Suppressor macrophage (primary cell): ENCODE results near the gene DDX51.
A peak's percentile ranks its signal among the peaks of the same experiment; 100 is the strongest.

Experiments
- DNase-seq, 4 experiments: peaks; one replicate each; pipeline ENCODE4 v3.0.0-alpha.2; 2020 to 2022
- total RNA-seq, 17 experiments: gene quantifications; one replicate each; lab custom pipeline; 2026; ENCODE audit warnings: mixed read lengths in 6 of 17, inconsistent platforms in 3 of 17; lab: John Stamatoyannopoulos, UW

The DDX51 gene, protein sequence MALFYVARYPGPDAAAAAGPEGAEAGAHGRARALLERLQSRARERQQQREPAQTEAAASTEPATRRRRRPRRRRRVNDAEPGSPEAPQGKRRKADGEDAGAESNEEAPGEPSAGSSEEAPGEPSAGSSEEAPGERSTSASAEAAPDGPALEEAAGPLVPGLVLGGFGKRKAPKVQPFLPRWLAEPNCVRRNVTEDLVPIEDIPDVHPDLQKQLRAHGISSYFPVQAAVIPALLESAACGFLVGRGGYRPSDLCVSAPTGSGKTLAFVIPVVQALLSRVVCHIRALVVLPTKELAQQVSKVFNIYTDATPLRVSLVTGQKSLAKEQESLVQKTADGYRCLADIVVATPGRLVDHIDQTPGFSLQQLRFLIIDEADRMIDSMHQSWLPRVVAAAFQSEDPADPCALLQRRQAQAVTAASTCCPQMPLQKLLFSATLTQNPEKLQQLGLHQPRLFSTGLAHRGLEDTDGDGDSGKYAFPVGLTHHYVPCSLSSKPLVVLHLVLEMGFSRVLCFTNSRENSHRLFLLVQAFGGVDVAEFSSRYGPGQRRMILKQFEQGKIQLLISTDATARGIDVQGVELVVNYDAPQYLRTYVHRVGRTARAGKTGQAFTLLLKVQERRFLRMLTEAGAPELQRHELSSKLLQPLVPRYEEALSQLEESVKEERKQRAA
- total RNA-seq = 3.4 to 26.8 (median 10.1) reads per million in 17 experiments

- peak; percentile 97 to 99 (median 98) for DNase-seq
Measured at GRCh38 chr12:132144115-132144809, at the start of gene DDX51, which contains the start of gene NOC4L. TSS of gene DDX51 (minus strand) at chr12:132144319. CDS start at chr12:132144296, 23 bp downstream. TSS of gene NOC4L (plus strand) at chr12:132144457. CDS start at chr12:132144489, 32 bp downstream.

- no peak for DNase-seq
Measured at GRCh38 chr12:132191715-132192553, 47.8 kb upstream of the DDX51 start.

GRCh38 chr12:132190834-132191500 is 46.8 kb upstream of the DDX51 start:
- DNase-seq = no peak

- DNase-seq = peak in 2 of 4 experiments; percentile 39 to 65
Measured at GRCh38 chr12:132190012-132190755, 46.1 kb upstream of the DDX51 start.

- peak; percentile 97 to 99 (median 98) for DNase-seq
Measured at GRCh38 chr12:132189378-132190011, 45.4 kb upstream of the DDX51 start.

DNA sequence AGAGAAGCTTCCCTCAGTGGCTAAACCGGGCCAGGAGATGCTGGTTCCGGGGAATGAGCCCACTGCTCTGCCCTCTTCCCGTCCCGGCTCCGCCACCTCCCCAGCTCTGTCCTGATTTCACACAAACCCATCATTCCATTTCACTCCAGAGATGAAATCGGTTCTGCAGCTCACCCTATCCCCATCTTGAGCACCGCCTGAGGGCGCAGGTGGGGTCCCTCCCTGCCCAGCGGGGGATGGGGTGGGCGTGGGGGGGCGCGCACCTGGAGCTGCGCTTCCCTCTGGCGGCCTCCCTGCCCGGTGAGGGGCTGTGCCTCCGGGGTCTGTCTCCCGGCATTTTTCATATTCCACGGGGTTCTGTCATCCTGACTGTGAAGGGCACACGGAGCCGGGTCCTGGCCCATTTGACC is 44.8 kb upstream of the DDX51 start:
- no peak for DNase-seq

- no peak for DNase-seq
Measured at GRCh38 chr12:132188451-132188901, 44.4 kb upstream of the DDX51 start.

GRCh38 chr12:132187646-132188450 is 43.7 kb upstream of the DDX51 start:
- no peak for DNase-seq

DNA sequence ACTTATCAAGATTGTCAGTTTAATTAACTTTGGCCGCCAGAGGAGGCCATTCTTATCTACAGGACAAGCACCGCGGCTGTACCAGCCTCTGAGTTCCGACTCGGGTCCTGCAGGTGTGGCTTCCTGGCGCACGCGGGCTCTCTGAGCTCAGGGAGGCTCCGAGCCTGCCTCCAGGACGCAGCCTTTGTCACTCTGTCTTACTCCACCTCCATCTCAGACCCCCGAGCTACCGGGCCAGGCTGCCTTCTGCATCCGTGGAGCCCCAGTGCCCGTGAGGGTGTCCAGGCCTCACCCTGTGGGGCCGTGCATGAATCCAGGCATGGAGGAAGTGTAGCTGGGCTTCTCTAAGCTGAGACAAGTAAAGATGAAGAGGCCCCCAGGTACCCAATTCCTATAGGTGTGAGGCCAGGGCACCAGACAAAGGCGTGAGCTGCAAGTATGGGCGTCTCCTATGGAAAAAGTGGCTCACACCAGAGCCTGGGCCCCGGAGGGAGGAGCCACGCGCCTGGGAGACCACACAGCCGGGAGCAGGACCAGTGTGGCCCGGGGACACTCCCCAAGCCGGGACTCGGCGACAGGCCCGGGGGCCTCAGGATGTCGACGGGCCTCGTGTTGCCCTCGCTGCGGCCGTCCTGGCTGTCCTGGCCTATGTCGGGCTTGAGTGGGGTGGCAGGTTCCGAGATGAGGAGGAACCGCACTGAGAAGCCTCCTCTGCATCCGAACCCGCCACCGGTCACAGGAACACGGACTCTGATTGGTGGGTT is 42.9 kb upstream of the DDX51 start:
- no peak for DNase-seq

DNA sequence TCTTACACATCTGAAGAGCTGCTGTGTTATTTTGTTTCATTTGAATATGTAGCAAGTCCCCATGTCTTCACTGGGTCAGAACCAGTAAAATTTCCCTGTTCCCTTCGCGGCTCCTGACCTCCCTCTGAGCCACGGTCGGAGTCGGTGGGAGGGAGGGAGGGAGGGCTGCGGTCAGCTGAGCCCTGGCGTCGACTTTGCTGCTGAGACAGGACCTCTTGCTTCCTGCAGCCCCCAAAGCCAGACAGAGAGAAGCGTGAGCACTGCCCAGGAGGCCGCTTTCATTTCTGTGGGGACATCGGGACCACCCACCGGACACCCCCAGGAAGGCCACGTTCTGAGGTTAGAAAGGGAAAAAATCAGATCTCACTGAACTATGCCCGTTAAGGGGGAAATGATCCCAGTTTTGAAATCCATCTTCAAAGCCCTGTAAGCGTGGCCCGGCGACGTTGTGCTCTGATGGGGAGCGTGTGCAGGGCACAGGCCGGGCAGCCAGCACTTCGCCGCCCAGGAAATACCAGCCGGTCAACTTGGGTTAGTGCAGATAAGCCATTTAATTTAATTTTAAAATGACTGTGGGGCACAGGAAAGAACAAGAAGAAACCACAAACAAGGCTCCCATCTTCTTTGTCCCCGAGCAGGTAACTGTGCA is 42.2 kb upstream of the DDX51 start:
- peak in 3 of 4 experiments; percentile 6 to 37 (median 36) for DNase-seq

DNA sequence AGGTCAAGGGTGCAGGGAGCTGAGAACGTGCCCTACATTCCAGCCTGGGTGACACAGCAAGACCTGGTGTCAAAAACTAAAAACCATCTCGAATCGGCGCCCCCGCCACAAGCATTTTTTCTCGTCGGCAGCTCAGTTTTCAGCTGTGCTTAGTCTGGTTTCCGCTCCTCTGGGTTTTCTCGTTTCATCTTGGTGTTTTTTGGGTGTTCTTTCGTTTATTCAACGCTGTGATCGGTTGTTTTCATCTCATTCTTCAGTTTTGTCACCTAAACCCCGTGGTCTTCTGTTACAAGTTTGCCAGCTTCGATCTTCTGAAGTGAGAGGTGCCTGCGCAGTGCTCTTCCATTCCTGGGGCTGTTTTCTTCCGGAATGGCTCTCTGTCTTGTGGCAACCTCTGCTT is 41.6 kb upstream of the DDX51 start:
- no peak for DNase-seq

DNA sequence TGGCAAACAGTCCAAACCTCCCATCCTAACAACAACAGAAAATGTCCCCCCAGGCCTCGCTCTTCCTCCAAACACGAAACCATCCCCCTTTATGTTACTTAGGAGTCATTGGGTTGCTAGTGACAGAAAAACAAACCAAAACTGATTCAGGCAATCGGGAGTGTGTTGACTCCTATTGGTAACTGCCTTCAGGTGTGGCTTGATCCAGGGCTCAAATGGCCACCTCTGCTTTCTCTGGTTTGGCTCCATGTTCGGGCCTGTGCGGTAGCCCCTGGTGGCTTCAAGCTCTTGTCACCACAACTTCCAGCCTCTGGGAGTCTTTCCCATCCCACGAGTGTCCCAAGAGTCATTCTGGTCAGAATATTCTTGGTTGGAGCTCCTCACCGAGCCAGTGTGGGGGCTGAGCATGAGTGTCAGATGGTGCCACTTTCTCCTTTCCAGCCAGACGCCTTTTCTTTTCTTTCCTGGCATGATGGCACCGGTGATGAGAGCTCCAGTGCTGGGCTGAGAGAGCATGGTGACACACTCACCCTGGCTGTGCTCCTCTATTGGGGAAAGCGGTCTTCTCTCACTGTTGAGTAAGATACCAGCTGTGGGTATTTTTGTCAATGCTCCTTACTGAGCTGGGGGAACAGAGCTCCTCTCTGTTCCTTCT is 38.7 kb upstream of the DDX51 start:
- no peak for DNase-seq

GRCh38 chr12:132182206-132182710 is 38.1 kb upstream of the DDX51 start:
- no peak for DNase-seq

- no peak for DNase-seq
Measured at GRCh38 chr12:132181570-132182200, 37.6 kb upstream of the DDX51 start.

GRCh38 chr12:132180648-132181546 is 36.8 kb upstream of the DDX51 start:
- no peak for DNase-seq
